OCI-LY3 (cell line): Measurements from ENCODE around the gene TMEM63A.

ENCODE experiments used
- H2AFZ ChIP-seq: fragments of 200-600, 300-600 bp; shearing (Covaris generic); 2 replicates; pipeline ENCODE4 v1.6.0; 2014; ENCODE audit warnings: antibody characterized with exemption, low read depth, low read length
- H3K27ac ChIP-seq: fragments of 200-600, 300-600 bp; sonication (generic); 2 replicates; pipeline ENCODE4 v1.5.1; 2014; ENCODE audit warnings: mild to moderate bottlenecking, low read length, moderate library complexity, mixed read lengths
- H3K27me3 ChIP-seq: fragments of 200-600, 300-600 bp; sonication (generic); 2 replicates; pipeline ENCODE4 v1.6.1; 2014; ENCODE audit warnings: low read depth, low read length, mixed read lengths
- H3K36me3 ChIP-seq: fragments of 200-600, 300-600 bp; sonication (generic); replicated peaks from 2 replicates; pipeline ENCODE3; 2014; ENCODE audit warnings: low read depth, low read length, mixed read lengths
- H3K4me1 ChIP-seq: fragments of 300-600, 200-600 bp; sonication (generic); 2 replicates; pipeline ENCODE4 v1.6.1; 2014; ENCODE audit warnings: low read length, mixed read lengths
- H3K4me2 ChIP-seq: fragments of 200-600, 300-600 bp; sonication (generic); 2 replicates; pipeline ENCODE4 v1.6.1; 2014; ENCODE audit warnings: low read length, mixed read lengths
- H3K4me3 ChIP-seq: fragments of 300-600, 200-600 bp; sonication (generic); 2 replicates; pipeline ENCODE4 v1.5.1; 2014; ENCODE audit warnings: antibody characterized with exemption, mild to moderate bottlenecking, low read length, moderate library complexity
- H3K79me2 ChIP-seq: fragments of 300-600, 200-600 bp; shearing (Covaris generic); 2 replicates; pipeline ENCODE4 v1.6.1; 2014; ENCODE audit warnings: mild to moderate bottlenecking, low read length, mixed read lengths
- H3K9ac ChIP-seq: fragments of 300-600, 200-600 bp; shearing (Covaris generic); 2 replicates; pipeline ENCODE4 v1.6.0; 2014; ENCODE audit warnings: mild to moderate bottlenecking, low read length, moderate library complexity
- H3K9me3 ChIP-seq: fragments of 200-600, 300-600 bp; shearing (Covaris generic); 2 replicates; pipeline ENCODE4 v1.6.1; 2014; ENCODE audit warnings: low read length, mixed read lengths; ENCODE audit not compliant: insufficient read depth
- H4K20me1 ChIP-seq: fragments of 200-600, 300-600 bp; sonication (generic); 2 replicates; pipeline ENCODE4 v1.6.1; 2016; ENCODE audit warnings: low read length, mixed read lengths; ENCODE audit not compliant: insufficient read depth
- CTCF ChIP-seq: fragments of 200-600, 300-600 bp; sonication (generic); IDR thresholded peaks from 2 replicates; pipeline ENCODE4 v1.5.1; 2014; ENCODE audit warnings: antibody characterized with exemption, low read length, low read depth
- EZH2phosphoT487 ChIP-seq: fragments of 200-600 bp; shearing (Covaris generic); IDR thresholded peaks from 2 replicates; pipeline ENCODE4 v1.6.1; 2018; ENCODE audit warnings: antibody characterized with exemption, mixed run types, low read depth

TMEM63A gene

GRCh38 chr1:225923381-225923691 is 41.2 kb upstream of the TMEM63A start:
- Histone ChIP-seq H3K4me3 (peak overlapping the region; percentile 86), H3K9me3 (no peaks in the 10 kb centered on the region), H3K4me2 (peak overlapping the region; percentile 93), H3K4me1 (peaks cover 41% of the 10 kb centered on the region), H3K79me2 (peaks cover 42% of the 10 kb centered on the region), H3K36me3 (peaks cover 37% of the 10 kb centered on the region), H3K9ac (peak overlapping the region; percentile 93), H3K27ac (peak overlapping the region; percentile 86), H2AFZ (0 out of 2 replicates have a peak overlapping the region, but pooled peaks have one; percentile 56), H3K27me3 (no peaks in the 10 kb centered on the region), H4K20me1 (peaks cover 20% of the 10 kb centered on the region)
- TF ChIP-seq CTCF (no peak), EZH2phosphoT487 (no peak)

GRCh38 chr1:225921734-225922709 is 39.8 kb upstream of the TMEM63A start:
- Histone ChIP-seq H3K79me2 (peaks cover 42% of the 10 kb centered on the region), H3K27ac (no peak overlapping the region), H3K4me1 (peaks cover 48% of the 10 kb centered on the region), H3K4me3 (peak overlapping the region; percentile 86; the same call in 1 of the 2 replicates), H3K4me2 (peak overlapping the region; percentile 93), H4K20me1 (peaks cover 20% of the 10 kb centered on the region), H3K36me3 (peaks cover 50% of the 10 kb centered on the region), H3K27me3 (no peaks in the 10 kb centered on the region), H3K9me3 (no peaks in the 10 kb centered on the region), H2AFZ (no peak overlapping the region), H3K9ac (no peak overlapping the region; the same call in 1 of the 2 replicates)
- TF ChIP-seq CTCF (no peak), EZH2phosphoT487 (no peak)

- Histone ChIP-seq H3K36me3 (peaks cover 55% of the 10 kb centered on the region), H3K4me3 (peak overlapping the region; percentile 57), H2AFZ (no peak overlapping the region), H3K79me2 (peaks cover 42% of the 10 kb centered on the region), H4K20me1 (peaks cover 20% of the 10 kb centered on the region), H3K9me3 (no peaks in the 10 kb centered on the region), H3K4me1 (peaks cover 45% of the 10 kb centered on the region), H3K4me2 (peak overlapping the region; percentile 70), H3K9ac (peak overlapping the region; percentile 49), H3K27me3 (no peaks in the 10 kb centered on the region), H3K27ac (peak overlapping the region; percentile 79)
- TF ChIP-seq CTCF = no peak
- TF ChIP-seq EZH2phosphoT487 = no peak
Observed at GRCh38 chr1:225919906-225920305, 37.7 kb upstream of the TMEM63A start.

- peaks cover 55% of the 10 kb centered on the region for H3K36me3 ChIP-seq
- H3K4me3 ChIP-seq = no peak overlapping the region
- no peak overlapping the region for H3K27ac ChIP-seq
- peaks cover 20% of the 10 kb centered on the region for H4K20me1 ChIP-seq
- no peaks in the 10 kb centered on the region for H3K27me3 ChIP-seq
- peaks cover 45% of the 10 kb centered on the region for H3K4me1 ChIP-seq
- no peak overlapping the region for H2AFZ ChIP-seq
- H3K4me2 ChIP-seq = no peak overlapping the region
- peaks cover 34% of the 10 kb centered on the region for H3K79me2 ChIP-seq
- no peak overlapping the region for H3K9ac ChIP-seq
- no peaks in the 10 kb centered on the region for H3K9me3 ChIP-seq
- no peak for TF ChIP-seq EZH2phosphoT487
- TF ChIP-seq CTCF = no peak
Observed at GRCh38 chr1:225918280-225918679, 36.1 kb upstream of the TMEM63A start.
